ENCODE data around the gene MED25. TPM values are rescaled to one million over a fixed set of nuclear protein-coding genes. Genes with fewer than 3 reads are reported as not detected.

MED25 gene
- total and polyA plus RNA-seq, 4 donors = 42.6 to 75.2 (median 48.1) TPM

DNA sequence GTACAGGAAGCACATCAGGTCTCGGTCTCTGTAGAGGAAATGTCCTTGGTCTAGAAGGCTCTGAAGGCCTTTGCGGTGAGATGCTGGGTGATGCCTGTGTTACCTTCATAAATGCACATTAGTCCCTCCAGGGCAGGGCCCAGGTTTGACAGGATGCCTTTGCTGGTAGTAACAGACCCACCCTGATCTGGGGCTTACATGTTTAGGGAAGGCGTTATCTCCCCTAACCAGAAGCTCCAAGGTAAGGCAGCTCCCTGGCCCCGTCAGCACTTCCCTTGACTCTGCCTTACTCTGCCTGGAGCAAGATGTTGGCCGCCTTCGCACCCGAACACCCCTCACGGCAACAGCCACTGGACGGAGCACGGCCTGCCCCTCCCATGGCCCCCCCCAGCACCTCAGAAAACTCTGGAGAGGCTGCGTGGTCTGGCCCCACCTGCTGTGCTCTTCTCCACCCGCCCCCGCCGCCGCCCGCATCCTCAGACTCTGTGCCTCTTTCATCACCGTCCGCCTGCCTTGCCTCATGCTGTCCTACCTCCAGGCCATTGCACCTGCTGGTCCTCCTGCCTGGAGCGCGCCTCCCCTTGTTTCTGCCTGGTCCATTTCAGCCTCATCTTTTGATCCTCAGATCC is 42.2 kb upstream of the MED25 start:
- no peaks in the 10 kb centered on the region for H3K27me3 ChIP-seq (ENCODE audit: control insufficient read depth in 3 of 3, insufficient read depth in 3 of 3, low read length in 2 of 3)
- H3K4me1 ChIP-seq (ENCODE audit: control insufficient read depth in 5 of 5, insufficient read depth in 5 of 5, low read length in 5 of 5) = peaks cover 0 to 3% (median 0%) of the 10 kb centered on the region in 5 donors
- H3K9me3 ChIP-seq (ENCODE audit: control insufficient read depth in 4 of 4, insufficient read depth in 3 of 4, low read length in 3 of 4) = no peaks in the 10 kb centered on the region
- ATAC-seq (ENCODE audit: insufficient read depth, low FRiP score) = no peak
- no peak for DNase-seq
- 85 to 91% methylated on average over 20 of the region's 20 CpGs for WGBS, 2 donors
- no peak overlapping the region for H3K27ac ChIP-seq (ENCODE audit: low read depth in 1 of 2, low read length in 1 of 2)
- peaks cover 0 to 7% (median 6%) of the 10 kb centered on the region in 4 donors for H3K36me3 ChIP-seq (ENCODE audit: control insufficient read depth in 4 of 4, insufficient read depth in 4 of 4, low read length in 4 of 4)
- no peak overlapping the region for H3K4me3 ChIP-seq
- H3K9ac ChIP-seq (ENCODE audit: insufficient read depth in 1 of 2, low read length in 2 of 2) = no peak overlapping the region
- TF ChIP-seq, protein P1, sequence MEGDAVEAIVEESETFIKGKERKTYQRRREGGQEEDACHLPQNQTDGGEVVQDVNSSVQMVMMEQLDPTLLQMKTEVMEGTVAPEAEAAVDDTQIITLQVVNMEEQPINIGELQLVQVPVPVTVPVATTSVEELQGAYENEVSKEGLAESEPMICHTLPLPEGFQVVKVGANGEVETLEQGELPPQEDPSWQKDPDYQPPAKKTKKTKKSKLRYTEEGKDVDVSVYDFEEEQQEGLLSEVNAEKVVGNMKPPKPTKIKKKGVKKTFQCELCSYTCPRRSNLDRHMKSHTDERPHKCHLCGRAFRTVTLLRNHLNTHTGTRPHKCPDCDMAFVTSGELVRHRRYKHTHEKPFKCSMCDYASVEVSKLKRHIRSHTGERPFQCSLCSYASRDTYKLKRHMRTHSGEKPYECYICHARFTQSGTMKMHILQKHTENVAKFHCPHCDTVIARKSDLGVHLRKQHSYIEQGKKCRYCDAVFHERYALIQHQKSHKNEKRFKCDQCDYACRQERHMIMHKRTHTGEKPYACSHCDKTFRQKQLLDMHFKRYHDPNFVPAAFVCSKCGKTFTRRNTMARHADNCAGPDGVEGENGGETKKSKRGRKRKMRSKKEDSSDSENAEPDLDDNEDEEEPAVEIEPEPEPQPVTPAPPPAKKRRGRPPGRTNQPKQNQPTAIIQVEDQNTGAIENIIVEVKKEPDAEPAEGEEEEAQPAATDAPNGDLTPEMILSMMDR (IDR thresholded peaks at IDR 0.05; ENCODE audit: control extremely low read depth, extremely low read depth) = no peak

- H3K4me3 ChIP-seq = no peak overlapping the region
- TF ChIP-seq, protein P1 (IDR thresholded peaks at IDR 0.05; ENCODE audit: control extremely low read depth, extremely low read depth) = no peak
- H3K27ac ChIP-seq (ENCODE audit: low read depth in 1 of 2, low read length in 1 of 2) = no peak overlapping the region
- no peaks in the 10 kb centered on the region for H3K27me3 ChIP-seq (ENCODE audit: control insufficient read depth in 3 of 3, insufficient read depth in 3 of 3, low read length in 2 of 3)
- 96 to 99% methylated on average over 6 of the region's 6 CpGs for WGBS, 2 donors
- peaks cover 0 to 7% (median 6%) of the 10 kb centered on the region in 4 donors for H3K36me3 ChIP-seq (ENCODE audit: control insufficient read depth in 4 of 4, insufficient read depth in 4 of 4, low read length in 4 of 4)
- no peaks in the 10 kb centered on the region for H3K9me3 ChIP-seq (ENCODE audit: control insufficient read depth in 4 of 4, insufficient read depth in 3 of 4, low read length in 3 of 4)
- DNase-seq (no peak), ATAC-seq (ENCODE audit: insufficient read depth, low FRiP score) (no peak)
- H3K9ac ChIP-seq (ENCODE audit: insufficient read depth in 1 of 2, low read length in 2 of 2) = no peak overlapping the region
- peaks cover 0 to 3% (median 0%) of the 10 kb centered on the region in 5 donors for H3K4me1 ChIP-seq (ENCODE audit: control insufficient read depth in 5 of 5, insufficient read depth in 5 of 5, low read length in 5 of 5)
These were observed 41.7 kb upstream of the MED25 start for GRCh38 chr19:49776371-49776764.

DNA sequence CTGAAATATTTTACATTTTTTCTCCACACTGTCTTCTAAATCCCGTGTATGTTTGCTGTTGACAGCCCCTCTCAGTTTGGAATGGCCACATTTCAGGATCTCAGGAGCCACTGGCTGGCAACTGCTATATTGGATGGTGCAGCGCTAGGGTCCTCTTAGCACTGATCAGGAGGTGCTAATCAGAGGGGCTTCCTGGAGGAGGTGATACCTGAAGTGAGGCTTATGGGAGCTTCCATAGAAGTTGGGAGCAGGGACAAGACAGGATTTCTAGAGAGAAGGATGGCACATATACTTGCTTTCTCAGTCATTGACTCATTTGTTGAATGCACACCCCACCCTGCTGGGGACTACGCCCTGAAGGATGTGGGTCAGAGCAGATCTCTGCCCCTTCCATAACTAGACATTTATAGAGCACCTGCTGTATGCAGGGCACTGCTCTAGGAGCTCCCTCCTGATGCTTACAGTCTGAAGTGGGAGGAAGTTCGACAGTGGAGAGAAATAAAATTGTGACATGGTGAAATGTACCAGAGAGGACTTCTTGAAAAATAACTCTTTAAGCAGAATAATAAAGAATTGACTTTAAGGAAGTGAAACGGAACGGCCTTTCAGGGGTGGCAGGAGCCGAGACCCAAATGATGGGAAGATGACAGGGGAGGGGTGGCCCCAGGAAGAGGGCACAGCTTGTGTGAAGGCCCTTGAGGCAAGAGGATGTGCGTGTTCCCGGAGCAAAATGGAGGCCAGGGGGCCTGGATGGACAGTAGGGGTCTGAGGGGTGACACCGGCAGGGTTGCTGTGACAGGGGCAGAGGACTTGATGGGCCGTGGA is 38.1 kb upstream of the MED25 start:
- H3K4me1 ChIP-seq (ENCODE audit: control insufficient read depth in 5 of 5, insufficient read depth in 5 of 5, low read length in 5 of 5) = no peaks in the 10 kb centered on the region
- DNase-seq (no peak), ATAC-seq (ENCODE audit: insufficient read depth, low FRiP score) (no peak)
- no peak overlapping the region for H3K4me3 ChIP-seq
- WGBS, 2 donors = 70 to 74% methylated on average over 11 of the region's 11 CpGs
- no peaks in the 10 kb centered on the region for H3K27me3 ChIP-seq (ENCODE audit: control insufficient read depth in 3 of 3, insufficient read depth in 3 of 3, low read length in 2 of 3)
- TF ChIP-seq, protein P1 (IDR thresholded peaks at IDR 0.05; ENCODE audit: control extremely low read depth, extremely low read depth) = no peak
- H3K36me3 ChIP-seq (ENCODE audit: control insufficient read depth in 4 of 4, insufficient read depth in 4 of 4, low read length in 4 of 4) = peaks cover 15 to 22% (median 20%) of the 10 kb centered on the region in 4 donors
- H3K9ac ChIP-seq (ENCODE audit: insufficient read depth in 1 of 2, low read length in 2 of 2) = no peak overlapping the region
- H3K9me3 ChIP-seq (ENCODE audit: control insufficient read depth in 4 of 4, insufficient read depth in 3 of 4, low read length in 3 of 4) = no peaks in the 10 kb centered on the region
- no peak overlapping the region for H3K27ac ChIP-seq (ENCODE audit: low read depth in 1 of 2, low read length in 1 of 2)
